GM20000 (cell line): ENCODE measurements around the gene MXRA7.
A peak's percentile ranks its signal among the peaks of the same experiment; 100 is the strongest.

Experiments
- DNase-seq: peaks from one replicate; pipeline ENCODE4 v3.0.0; 2012; ENCODE audit warnings: low spot score
- TF ChIP-seq, protein P1 (sequence below): IDR thresholded peaks from 2 replicates; pipeline ENCODE4 v1.5.1; 2012; ENCODE audit warnings: mild to moderate bottlenecking, control low read depth; ENCODE audit errors: extremely low read depth, missing control alignments

Gene MXRA7

GRCh38 chr17:76738468-76738850 is 27.7 kb upstream of the MXRA7 start:
- TF ChIP-seq, protein P1, sequence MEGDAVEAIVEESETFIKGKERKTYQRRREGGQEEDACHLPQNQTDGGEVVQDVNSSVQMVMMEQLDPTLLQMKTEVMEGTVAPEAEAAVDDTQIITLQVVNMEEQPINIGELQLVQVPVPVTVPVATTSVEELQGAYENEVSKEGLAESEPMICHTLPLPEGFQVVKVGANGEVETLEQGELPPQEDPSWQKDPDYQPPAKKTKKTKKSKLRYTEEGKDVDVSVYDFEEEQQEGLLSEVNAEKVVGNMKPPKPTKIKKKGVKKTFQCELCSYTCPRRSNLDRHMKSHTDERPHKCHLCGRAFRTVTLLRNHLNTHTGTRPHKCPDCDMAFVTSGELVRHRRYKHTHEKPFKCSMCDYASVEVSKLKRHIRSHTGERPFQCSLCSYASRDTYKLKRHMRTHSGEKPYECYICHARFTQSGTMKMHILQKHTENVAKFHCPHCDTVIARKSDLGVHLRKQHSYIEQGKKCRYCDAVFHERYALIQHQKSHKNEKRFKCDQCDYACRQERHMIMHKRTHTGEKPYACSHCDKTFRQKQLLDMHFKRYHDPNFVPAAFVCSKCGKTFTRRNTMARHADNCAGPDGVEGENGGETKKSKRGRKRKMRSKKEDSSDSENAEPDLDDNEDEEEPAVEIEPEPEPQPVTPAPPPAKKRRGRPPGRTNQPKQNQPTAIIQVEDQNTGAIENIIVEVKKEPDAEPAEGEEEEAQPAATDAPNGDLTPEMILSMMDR, result no peak
- DNase-seq, result no peak

DNA sequence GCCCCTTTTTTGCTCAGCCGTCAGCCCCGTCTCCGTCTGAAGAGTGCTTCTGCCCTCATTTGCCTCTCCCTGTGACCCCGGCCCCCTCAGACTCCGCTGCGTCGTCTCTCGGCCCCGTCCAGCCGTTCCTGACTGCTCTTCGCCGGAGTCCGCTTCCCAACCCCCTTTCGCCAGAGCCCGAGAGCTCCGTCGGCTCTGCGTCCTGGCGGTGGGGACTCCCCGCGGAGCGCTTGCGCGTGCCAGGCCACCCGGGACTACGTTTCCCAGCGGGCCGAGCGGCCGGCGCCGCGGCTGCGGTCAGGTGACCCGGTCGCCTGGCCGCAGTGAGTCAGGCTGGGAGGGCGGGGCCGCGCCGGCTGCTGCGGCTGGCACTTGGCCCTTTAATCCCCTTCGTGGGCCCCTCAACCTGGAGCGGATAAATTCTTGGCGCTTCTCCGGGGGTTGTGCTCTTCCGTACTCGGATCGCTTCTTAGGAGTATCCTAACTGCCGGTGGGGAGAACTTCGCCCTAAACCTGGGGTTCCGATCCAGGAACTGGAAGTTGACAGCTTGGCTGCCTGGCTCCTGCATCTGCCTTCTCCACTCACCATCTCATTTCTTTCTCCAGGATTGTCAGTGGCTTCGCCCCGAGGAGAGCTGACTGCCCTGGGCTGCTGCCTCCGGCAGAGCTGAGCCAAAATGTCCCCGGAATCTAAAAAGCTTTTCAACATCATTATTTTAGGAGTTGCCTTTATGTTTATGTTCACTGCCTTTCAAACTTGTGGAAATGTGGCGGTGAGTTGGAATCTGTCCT is 27.1 kb upstream of the MXRA7 start, which contains the start of gene MFSD11:
Gene MFSD11 (plus strand): TSS at position 444 of the 792 bp plus-strand sequence. CDS start 234 bp downstream, at position 678.
- TF ChIP-seq, protein P1, result no peak
- DNase-seq, result peak; percentile 95

- DNase-seq, result peak; percentile 98
Observed at GRCh38 chr17:76737082-76737675, 26.4 kb upstream of the MXRA7 start, which contains the start of gene SRSF2. Gene SRSF2, minus strand, starts transcription at chr17:76737331. Its CDS starts 171 bp downstream, at chr17:76737160.

DNA sequence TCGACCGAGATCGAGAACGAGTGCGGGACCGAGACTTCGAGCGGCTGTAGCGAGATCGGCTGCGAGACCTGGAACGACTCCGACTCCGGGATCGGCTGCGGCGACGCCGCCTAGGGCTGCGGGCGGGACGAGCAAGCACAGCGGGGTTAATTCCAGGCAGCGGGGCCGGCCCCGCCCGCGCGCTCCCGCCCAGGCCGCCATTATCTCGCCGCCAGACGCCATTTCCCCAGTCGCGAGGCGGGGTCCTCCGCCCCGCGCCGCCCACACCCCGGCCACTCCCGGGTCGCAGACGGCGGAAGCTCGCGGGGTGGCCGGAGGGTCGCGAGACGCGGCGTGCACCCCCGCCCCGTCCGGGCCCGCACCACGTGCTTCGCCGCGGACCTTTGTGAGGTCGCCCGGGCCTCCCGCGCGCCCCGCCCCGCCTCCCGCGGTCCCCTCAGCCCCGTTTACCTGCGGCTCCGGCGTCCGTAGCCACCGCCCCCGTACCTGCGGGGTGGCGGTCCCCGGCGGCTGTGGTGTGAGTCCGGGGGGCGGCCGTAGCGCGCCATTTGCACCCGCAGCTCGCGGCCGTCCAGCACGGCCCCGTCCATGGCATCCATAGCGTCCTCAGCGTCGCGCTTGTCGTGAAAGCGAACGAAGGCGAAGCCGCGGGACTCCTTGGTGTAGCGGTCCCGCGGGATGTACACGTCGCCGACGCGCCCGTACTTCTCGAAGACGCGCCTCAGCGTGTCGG is 25.8 kb upstream of the MXRA7 start:
- TF ChIP-seq, protein P1, result peak; percentile 3
- peak; percentile 70 for DNase-seq

More at GRCh38 chr17:76737082-76737675, 26.4 kb upstream of the MXRA7 start, which contains the start of gene SRSF2:
- TF ChIP-seq, protein P1, result no peak

DNA sequence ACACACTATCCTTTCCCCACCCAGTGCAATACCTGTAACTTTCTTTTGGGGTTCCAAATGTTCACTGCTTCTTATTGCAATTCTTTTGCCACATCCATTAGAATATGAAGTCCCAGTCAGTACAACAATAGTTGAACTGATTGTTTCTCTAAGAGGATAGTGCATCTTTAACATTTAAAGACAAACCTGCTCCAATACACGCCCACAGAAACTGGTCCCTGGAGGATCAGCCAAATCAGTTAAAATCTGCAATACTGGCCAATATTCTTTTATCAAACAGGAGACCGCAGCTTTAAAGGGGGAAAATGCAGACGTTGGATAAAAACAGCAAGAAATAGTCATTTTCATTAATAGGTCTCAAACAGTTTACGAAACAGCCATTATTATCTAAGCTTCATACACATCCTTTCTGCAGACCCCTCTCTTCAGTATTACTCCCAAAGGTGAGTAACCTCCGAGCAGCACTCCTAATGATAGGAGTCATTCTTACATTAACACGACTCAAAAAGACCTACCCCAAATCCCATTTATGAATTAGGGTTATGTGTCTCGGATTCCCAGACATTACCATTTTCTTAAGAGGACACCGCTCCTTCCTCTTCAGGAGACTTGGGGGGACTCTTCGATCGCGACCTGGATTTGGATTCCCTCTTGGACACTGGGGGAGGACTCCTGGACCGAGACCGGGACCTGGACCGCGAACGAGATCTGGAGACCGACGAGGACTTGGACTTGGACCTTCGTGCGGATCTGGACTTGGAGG is 25.0 kb upstream of the MXRA7 start:
- TF ChIP-seq, protein P1, result no peak
- no peak for DNase-seq

- TF ChIP-seq, protein P1, result no peak
- peak; percentile 50 for DNase-seq
Observed at GRCh38 chr17:76735006-76735405, 24.2 kb upstream of the MXRA7 start.
